K562 (cell line): ENCODE data around the gene VEZF1. TPM values are rescaled to one million over a fixed set of nuclear protein-coding genes. Genes with fewer than 3 reads are reported as not detected.
A peak's percentile ranks its signal among the peaks of the same experiment; 100 is the strongest.

Experiments
- ADNP ChIP-seq: fragments of 200-800 bp; sonication (Bioruptor generic); IDR thresholded peaks from 2 replicates; pipeline ENCODE4 v1.6.1; 2016; ENCODE audit warnings: missing genetic modification characterization, missing compliant biosample characterization
- CUX1 ChIP-seq: fragments of 200-800 bp; sonication (Bioruptor generic); IDR thresholded peaks from 2 replicates; pipeline ENCODE4 v1.6.1; 2016; ENCODE audit warnings: missing genetic modification characterization, missing compliant biosample characterization
- PCBP2 ChIP-seq: fragments of 200-400 bp; formaldehyde crosslinking; IDR thresholded peaks from 2 replicates; pipeline ENCODE4 v1.6.1; 2018; ENCODE audit warnings: low read length, low read depth, mild to moderate bottlenecking, moderate library complexity; ENCODE audit not compliant: poor library complexity, severe bottlenecking
- RBM39 ChIP-seq: fragments of 200-400 bp; formaldehyde crosslinking; optimal IDR thresholded peaks from 2 replicates; pipeline ENCODE3; 2018; ENCODE audit warnings: low read depth, low read length
- SMARCE1 ChIP-seq: fragments of 450-650 bp; IDR thresholded peaks from 2 replicates; pipeline ENCODE4 v1.7.1; 2016; ENCODE audit warnings: mild to moderate bottlenecking
- SMC3 ChIP-seq: conservative IDR thresholded peaks from 2 replicates; pipeline ENCODE4 v1.6.1; 2011; ENCODE audit warnings: low read depth, low read length, improper control_type of control experiment; ENCODE audit not compliant: insufficient read depth
- ZKSCAN3 ChIP-seq: fragments of 250-450 bp; sonication (Bioruptor Pico); IDR thresholded peaks from 2 replicates; pipeline ENCODE4 v1.4.0; 2020
- ZNF184 ChIP-seq: sonication (generic); formaldehyde crosslinking; IDR thresholded peaks from 2 replicates; pipeline ENCODE4 v1.5.0; 2020; ENCODE audit warnings: missing genetic modification reagents
- ZNF407 ChIP-seq: fragments of 450-650 bp; IDR thresholded peaks from 2 replicates; pipeline ENCODE4 v1.6.1; 2016; ENCODE audit warnings: low read depth
- ZNF699 ChIP-seq: fragments of 250-450 bp; sonication (Bioruptor Pico); IDR thresholded peaks from 2 replicates; pipeline ENCODE4 v1.8.0; 2021; ENCODE audit warnings: mild to moderate bottlenecking, moderate library complexity; ENCODE audit not compliant: insufficient replicate concordance
- ZNF76 ChIP-seq: fragments of 250-450 bp; sonication (Bioruptor Pico); IDR thresholded peaks from 2 replicates; pipeline ENCODE4 v1.4.0; 2020; ENCODE audit warnings: mild to moderate bottlenecking, moderate library complexity, borderline replicate concordance
- polyA plus RNA-seq, 8 experiments: library from polyadenylated mRNA; depleted of rRNA in 4 of 8; stranded (reverse) in 5 of 8; unstranded in 3 of 8; fragments of >200 nt; fragmentation: Nextera tagmentation in 2 of 8; fragmentation: Illumina TruSeq in 1 of 8; extraction: Ambion mirVana in 2 of 8; extraction: Trizol in 1 of 8; gene quantifications; 2 replicates each; pipeline versions ENCODE4 v1.2.1 to v1.2.3, GENCODE V29; 2011 to 2014; ENCODE audit warnings: inconsistent platforms in 1 of 8, missing spikeins in 1 of 8
- total RNA-seq, 7 experiments: library from RNA; depleted of rRNA in 6 of 7; stranded (reverse); fragments of >200 nt in 6 of 7; fragmentation: Illumina TruSeq in 2 of 7; extraction: Trizol in 2 of 7; gene quantifications; 2 replicates each; pipeline versions ENCODE4 v1.2.1 to v1.2.3, GENCODE V29; 2011 to 2021; ENCODE audit warnings: low replicate concordance in 1 of 7
- TF ChIP-seq, protein P1 (sequence below): fragments of 200-800 bp; sonication (Bioruptor generic); IDR thresholded peaks from 2 replicates; pipeline ENCODE4 v1.6.1; 2017; ENCODE audit warnings: missing genetic modification characterization, missing compliant biosample characterization

VEZF1 gene
- total and polyA plus RNA-seq, 9 of the 15 experiments (the other 6 are each of a cell fraction or from before 2014, with no cell fraction given): 9.5 to 33.4 (median 22.1) TPM

DNA sequence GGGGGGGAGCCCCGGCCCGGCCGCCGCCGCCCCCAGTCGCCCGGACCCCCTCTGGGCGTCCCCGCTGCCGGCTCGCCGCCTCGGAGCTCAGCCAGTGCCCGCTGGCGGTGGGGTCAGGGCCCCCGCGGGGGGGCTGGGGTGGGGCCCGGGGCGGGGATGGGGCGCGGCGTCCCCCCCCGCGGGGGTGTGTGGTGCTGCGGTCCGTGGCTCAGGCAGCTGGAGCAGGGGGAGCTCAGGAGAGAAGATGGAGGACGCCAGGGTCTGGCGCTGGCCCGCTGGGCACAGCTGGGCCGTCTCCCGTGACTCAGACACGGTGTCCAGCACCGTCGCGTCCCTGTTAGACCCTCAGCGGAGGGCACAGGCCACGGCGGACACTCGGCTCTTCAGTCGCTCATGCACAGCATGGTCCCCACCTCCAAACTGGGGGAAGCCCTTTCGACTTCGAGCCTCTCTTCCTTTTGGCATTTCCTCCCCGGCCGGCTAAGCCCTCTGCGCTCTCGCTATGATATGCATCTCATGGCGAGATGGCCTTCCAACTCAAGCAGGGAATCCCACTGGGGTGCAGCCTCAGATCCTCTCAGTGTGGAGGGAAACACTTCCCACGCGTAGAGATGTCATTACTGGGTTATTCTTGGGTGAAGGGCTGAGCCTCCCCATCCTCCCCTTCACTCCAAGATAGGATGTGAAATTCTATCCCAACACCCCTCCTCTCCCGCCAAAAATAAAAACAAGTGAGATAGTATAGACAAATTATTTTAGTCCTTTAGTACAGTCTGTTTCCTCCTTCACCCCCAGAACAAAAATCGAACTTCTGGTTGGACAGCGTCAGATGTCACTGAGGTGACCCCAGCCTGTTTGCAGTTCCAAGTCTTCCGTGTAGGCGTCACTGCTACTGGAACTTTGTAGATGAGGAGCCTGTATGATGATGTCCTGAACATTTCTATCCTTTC lies 522 bp upstream of the VEZF1 start (continued):
- TF ChIP-seq CUX1: no peak
- no peak for TF ChIP-seq ZNF407
- TF ChIP-seq ZKSCAN3: no peak
- TF ChIP-seq ZNF699 (CRISPR knock-in tag): no peak
- TF ChIP-seq RBM39: no peak
- TF ChIP-seq ZNF76: no peak
- no peak for TF ChIP-seq SMARCE1
- TF ChIP-seq SMC3: no peak
- TF ChIP-seq, protein P1, sequence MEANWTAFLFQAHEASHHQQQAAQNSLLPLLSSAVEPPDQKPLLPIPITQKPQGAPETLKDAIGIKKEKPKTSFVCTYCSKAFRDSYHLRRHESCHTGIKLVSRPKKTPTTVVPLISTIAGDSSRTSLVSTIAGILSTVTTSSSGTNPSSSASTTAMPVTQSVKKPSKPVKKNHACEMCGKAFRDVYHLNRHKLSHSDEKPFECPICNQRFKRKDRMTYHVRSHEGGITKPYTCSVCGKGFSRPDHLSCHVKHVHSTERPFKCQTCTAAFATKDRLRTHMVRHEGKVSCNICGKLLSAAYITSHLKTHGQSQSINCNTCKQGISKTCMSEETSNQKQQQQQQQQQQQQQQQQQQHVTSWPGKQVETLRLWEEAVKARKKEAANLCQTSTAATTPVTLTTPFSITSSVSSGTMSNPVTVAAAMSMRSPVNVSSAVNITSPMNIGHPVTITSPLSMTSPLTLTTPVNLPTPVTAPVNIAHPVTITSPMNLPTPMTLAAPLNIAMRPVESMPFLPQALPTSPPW (CRISPR knock-in tag): peak; percentile 94
- TF ChIP-seq PCBP2: no peak
- TF ChIP-seq ADNP (tag): no peak
- TF ChIP-seq ZNF184 (CRISPR knock-in tag): no peak
